ENCODE results near the gene SH3GL3.

The SH3GL3 gene

DNA sequence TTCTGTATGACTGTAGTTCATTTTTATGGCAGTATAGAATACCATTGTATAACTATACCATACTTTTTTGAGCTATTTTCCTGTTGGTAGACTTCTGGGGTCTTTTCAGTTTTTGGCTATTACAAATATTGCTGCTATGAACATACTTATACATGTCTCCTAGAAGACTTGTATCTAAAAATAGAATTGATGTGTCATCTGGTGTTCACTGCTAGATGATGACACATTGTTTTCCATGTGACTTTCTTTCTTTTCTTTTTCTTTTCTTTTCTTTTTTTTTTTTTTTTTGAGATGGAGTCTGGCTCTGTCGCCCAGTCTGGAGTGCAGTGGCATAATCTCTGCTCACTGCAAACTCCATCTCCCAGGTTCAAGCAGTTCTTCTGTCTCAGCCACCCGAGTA lies 69.8 kb downstream of the SH3GL3 start:
- Histone ChIP-seq H3K9me3 (ENCODE audit: severe bottlenecking) (no peaks in the 10 kb centered on the region), H3K27me3 (ENCODE audit: insufficient read depth, poor library complexity, severe bottlenecking) (no peaks in the 10 kb centered on the region), H3K4me1 (ENCODE audit: insufficient read depth, poor library complexity, severe bottlenecking) (no peaks in the 10 kb centered on the region), H3K27ac (ENCODE audit: poor library complexity, severe bottlenecking) (no peak overlapping the region), H3K36me3 (ENCODE audit: low read depth) (no peaks in the 10 kb centered on the region), H3K4me3 (ENCODE audit: severe bottlenecking) (no peak overlapping the region)
- no peak for TF ChIP-seq CTCF (IDR thresholded peaks at IDR 0.05; ENCODE audit: poor library complexity, severe bottlenecking)
- DNase-seq (ENCODE audit: low spot score) (no peak), ATAC-seq (ENCODE audit: low read depth) (no peak)

DNA sequence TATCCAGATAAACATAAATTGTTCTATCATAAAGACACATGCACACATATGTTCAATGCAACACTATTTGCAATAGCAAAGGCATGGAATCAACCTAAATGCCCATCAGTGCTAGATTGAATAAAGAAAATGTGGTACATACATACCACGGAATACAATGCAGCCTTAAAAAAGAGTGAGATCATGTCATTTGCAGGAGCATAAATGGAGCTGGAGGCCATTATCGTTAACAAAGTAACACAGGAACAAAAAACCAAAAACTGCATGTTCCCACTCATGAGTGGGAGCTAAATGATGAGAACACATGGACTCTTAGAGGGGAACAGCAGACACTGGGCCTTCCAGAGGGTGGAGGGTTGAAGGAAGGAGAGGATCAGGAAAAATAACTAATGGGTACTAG lies 79.2 kb downstream of the SH3GL3 start:
- Histone ChIP-seq H3K9me3 (ENCODE audit: severe bottlenecking) (no peaks in the 10 kb centered on the region), H3K4me3 (ENCODE audit: severe bottlenecking) (no peak overlapping the region), H3K27me3 (ENCODE audit: insufficient read depth, poor library complexity, severe bottlenecking) (peaks cover 5% of the 10 kb centered on the region), H3K27ac (ENCODE audit: poor library complexity, severe bottlenecking) (no peak overlapping the region), H3K36me3 (ENCODE audit: low read depth) (no peaks in the 10 kb centered on the region), H3K4me1 (ENCODE audit: insufficient read depth, poor library complexity, severe bottlenecking) (no peaks in the 10 kb centered on the region)
- ATAC-seq (ENCODE audit: low read depth) (no peak), DNase-seq (ENCODE audit: low spot score) (no peak)
- TF ChIP-seq CTCF (IDR thresholded peaks at IDR 0.05; ENCODE audit: poor library complexity, severe bottlenecking) = no peak

DNA sequence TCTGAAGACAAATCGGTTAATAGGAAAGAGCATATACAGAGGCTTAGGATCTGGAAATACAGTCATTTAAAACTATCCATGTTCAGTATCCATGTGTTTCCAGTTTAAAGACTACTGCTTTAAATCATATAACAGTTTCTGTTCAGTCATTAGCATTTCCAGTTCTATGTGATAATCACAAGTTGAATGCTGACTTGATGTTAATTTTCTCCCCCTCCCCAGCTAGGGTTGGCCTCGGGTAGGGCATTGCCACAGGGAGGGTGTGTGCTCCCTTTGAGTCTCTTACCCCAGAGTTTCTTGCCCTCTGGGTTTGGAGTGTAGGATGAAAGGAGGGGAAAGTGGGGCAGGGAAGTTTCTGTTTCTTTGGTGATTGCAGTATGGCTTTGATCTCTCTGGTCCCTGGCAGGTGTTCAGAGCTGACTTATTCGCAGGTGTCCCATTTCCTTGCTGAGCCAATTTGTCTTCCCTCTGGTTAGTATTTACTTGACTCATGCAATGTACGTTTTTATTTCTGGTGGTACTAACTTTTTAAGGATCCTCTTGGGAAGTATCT lies 86.3 kb downstream of the SH3GL3 start:
- no peak for ATAC-seq (ENCODE audit: low read depth)
- no peak for TF ChIP-seq CTCF (IDR thresholded peaks at IDR 0.05; ENCODE audit: poor library complexity, severe bottlenecking)
- Histone ChIP-seq H3K27ac (ENCODE audit: poor library complexity, severe bottlenecking) (no peak overlapping the region), H3K4me3 (ENCODE audit: severe bottlenecking) (no peak overlapping the region), H3K9me3 (ENCODE audit: severe bottlenecking) (no peaks in the 10 kb centered on the region), H3K36me3 (ENCODE audit: low read depth) (no peaks in the 10 kb centered on the region), H3K4me1 (ENCODE audit: insufficient read depth, poor library complexity, severe bottlenecking) (no peaks in the 10 kb centered on the region), H3K27me3 (ENCODE audit: insufficient read depth, poor library complexity, severe bottlenecking) (no peaks in the 10 kb centered on the region)
- DNase-seq (ENCODE audit: low spot score) = no peak

GRCh38 chr15:83537606-83538005 lies 90.5 kb downstream of the SH3GL3 start:
- H3K36me3 ChIP-seq (ENCODE audit: low read depth) = no peaks in the 10 kb centered on the region
- H3K4me1 ChIP-seq (ENCODE audit: insufficient read depth, poor library complexity, severe bottlenecking) = no peaks in the 10 kb centered on the region
- no peak overlapping the region for H3K4me3 ChIP-seq (ENCODE audit: severe bottlenecking)
- no peak overlapping the region for H3K27ac ChIP-seq (ENCODE audit: poor library complexity, severe bottlenecking)
- no peak for DNase-seq (ENCODE audit: low spot score)
- no peak for ATAC-seq (ENCODE audit: low read depth)
- no peaks in the 10 kb centered on the region for H3K9me3 ChIP-seq (ENCODE audit: severe bottlenecking)
- no peaks in the 10 kb centered on the region for H3K27me3 ChIP-seq (ENCODE audit: insufficient read depth, poor library complexity, severe bottlenecking)
- TF ChIP-seq CTCF (IDR thresholded peaks at IDR 0.05; ENCODE audit: poor library complexity, severe bottlenecking) = no peak

- Histone ChIP-seq H3K4me1 (ENCODE audit: insufficient read depth, poor library complexity, severe bottlenecking) (no peaks in the 10 kb centered on the region), H3K4me3 (ENCODE audit: severe bottlenecking) (no peak overlapping the region), H3K27me3 (ENCODE audit: insufficient read depth, poor library complexity, severe bottlenecking) (no peaks in the 10 kb centered on the region), H3K36me3 (ENCODE audit: low read depth) (no peaks in the 10 kb centered on the region), H3K9me3 (ENCODE audit: severe bottlenecking) (peaks cover 2% of the 10 kb centered on the region), H3K27ac (ENCODE audit: poor library complexity, severe bottlenecking) (no peak overlapping the region)
- ATAC-seq (ENCODE audit: low read depth) (no peak), DNase-seq (ENCODE audit: low spot score) (no peak)
- TF ChIP-seq CTCF (IDR thresholded peaks at IDR 0.05; ENCODE audit: poor library complexity, severe bottlenecking) = no peak
Measured at GRCh38 chr15:83538682-83539081, 91.5 kb downstream of the SH3GL3 start.
